ENCODE results near the gene TRAK2.
"Not testable (repeated sequence)": the region's sequence is repeated elsewhere in the genome, so short reads cannot be mapped to it uniquely, and the experiment has no call there.

The TRAK2 gene

GRCh38 chr2:201448701-201449100 lies 2.6 kb downstream of the TRAK2 start:
- no peak for DNase-seq (ENCODE audit: low spot score)

- DNase-seq (ENCODE audit: low spot score) = no peak
Observed at GRCh38 chr2:201448061-201448460, 3.2 kb downstream of the TRAK2 start.

- DNase-seq (ENCODE audit: low spot score) = no peak
Observed at GRCh38 chr2:201447086-201447485, 4.2 kb downstream of the TRAK2 start.

GRCh38 chr2:201444746-201445465 lies 6.4 kb downstream of the TRAK2 start:
- DNase-seq (ENCODE audit: low spot score) = no peak

GRCh38 chr2:201441409-201441808 lies 9.8 kb downstream of the TRAK2 start:
- DNase-seq (ENCODE audit: low spot score) = no peak

GRCh38 chr2:201440182-201440581 lies 11.1 kb downstream of the TRAK2 start:
- no peak for DNase-seq (ENCODE audit: low spot score)

GRCh38 chr2:201439336-201439922 lies 11.8 kb downstream of the TRAK2 start:
- not testable (repeated sequence) for DNase-seq (ENCODE audit: low spot score)

GRCh38 chr2:201436141-201436540 lies 15.1 kb downstream of the TRAK2 start:
- no peak for DNase-seq (ENCODE audit: low spot score)

GRCh38 chr2:201433394-201433995 lies 17.8 kb downstream of the TRAK2 start:
- no peak for DNase-seq (ENCODE audit: low spot score)

GRCh38 chr2:201432621-201433393 lies 18.5 kb downstream of the TRAK2 start:
- peak; percentile 30 for DNase-seq (ENCODE audit: low spot score)

GRCh38 chr2:201432038-201432620 lies 19.1 kb downstream of the TRAK2 start:
- peak; percentile 53 for DNase-seq (ENCODE audit: low spot score)

GRCh38 chr2:201430839-201431238 lies 20.4 kb downstream of the TRAK2 start:
- DNase-seq (ENCODE audit: low spot score) = no peak

- DNase-seq (ENCODE audit: low spot score) = not testable (repeated sequence)
Observed at GRCh38 chr2:201430322-201430721, 20.9 kb downstream of the TRAK2 start.

- DNase-seq (ENCODE audit: low spot score) = not testable (repeated sequence)
Observed at GRCh38 chr2:201429835-201430234, 21.4 kb downstream of the TRAK2 start.

- DNase-seq (ENCODE audit: low spot score) = not testable (repeated sequence)
Observed at GRCh38 chr2:201428366-201428765, 22.9 kb downstream of the TRAK2 start.

GRCh38 chr2:201425952-201426351 lies 25.3 kb downstream of the TRAK2 start:
- no peak for DNase-seq (ENCODE audit: low spot score)

GRCh38 chr2:201420442-201421113 lies 30.7 kb downstream of the TRAK2 start:
- peak; percentile 46 for DNase-seq (ENCODE audit: low spot score)

- DNase-seq (ENCODE audit: low spot score) = no peak
Observed at GRCh38 chr2:201419986-201420385, 31.3 kb downstream of the TRAK2 start.

- DNase-seq (ENCODE audit: low spot score) = no peak
Observed at GRCh38 chr2:201419057-201419635, 32.1 kb downstream of the TRAK2 start.

- no peak for DNase-seq (ENCODE audit: low spot score)
Observed at GRCh38 chr2:201415149-201415548, 36.1 kb downstream of the TRAK2 start.
